KOPT-K1 (cell line): ENCODE data around the gene TJAP1.
"Not testable (repeated sequence)": the region's sequence is repeated elsewhere in the genome, so short reads cannot be mapped to it uniquely, and the experiment has no call there.

Source experiments
- H3K27ac ChIP-seq: fragments of 200-600 bp; sonication (generic); 2 replicates; pipeline ENCODE4 v1.5.1; 2016; ENCODE audit warnings: antibody characterized with exemption, mild to moderate bottlenecking, low read depth, low read length; ENCODE audit not compliant: poor library complexity, severe bottlenecking
- H3K36me3 ChIP-seq: fragments of 200-600 bp; sonication (generic); 2 replicates; pipeline ENCODE4 v1.5.1; 2017; ENCODE audit warnings: antibody characterized with exemption, mild to moderate bottlenecking, low read length, moderate library complexity; ENCODE audit not compliant: insufficient read depth
- H3K9me3 ChIP-seq: fragments of 200-600 bp; sonication (generic); 2 replicates; pipeline ENCODE4 v1.5.1; 2017; ENCODE audit warnings: antibody characterized with exemption, low read length, mild to moderate bottlenecking; ENCODE audit not compliant: insufficient read depth, poor library complexity, severe bottlenecking

TJAP1 gene

DNA sequence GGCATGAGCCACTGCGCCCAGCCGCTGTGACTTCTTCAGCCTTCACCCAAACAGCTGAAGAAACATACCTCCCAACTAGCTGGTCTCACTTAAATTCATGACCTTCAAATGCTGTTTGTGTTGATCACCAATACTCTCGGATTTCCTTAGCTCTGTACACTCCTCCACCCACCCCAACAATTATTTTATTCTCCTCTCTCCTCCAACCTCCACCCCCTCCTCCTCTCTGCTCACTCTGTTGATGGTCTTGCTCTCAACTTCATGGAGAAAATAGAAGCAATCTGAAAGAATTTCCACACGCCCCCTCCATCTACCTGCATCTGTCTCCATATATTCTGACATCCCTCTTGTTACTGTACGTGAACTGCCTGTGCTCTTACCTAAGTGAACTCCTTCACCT, 15.4 kb upstream of the TJAP1 start:
- Histone ChIP-seq H3K36me3 (no peaks in the 10 kb centered on the region), H3K9me3 (no peaks in the 10 kb centered on the region), H3K27ac (no peak overlapping the region)

DNA sequence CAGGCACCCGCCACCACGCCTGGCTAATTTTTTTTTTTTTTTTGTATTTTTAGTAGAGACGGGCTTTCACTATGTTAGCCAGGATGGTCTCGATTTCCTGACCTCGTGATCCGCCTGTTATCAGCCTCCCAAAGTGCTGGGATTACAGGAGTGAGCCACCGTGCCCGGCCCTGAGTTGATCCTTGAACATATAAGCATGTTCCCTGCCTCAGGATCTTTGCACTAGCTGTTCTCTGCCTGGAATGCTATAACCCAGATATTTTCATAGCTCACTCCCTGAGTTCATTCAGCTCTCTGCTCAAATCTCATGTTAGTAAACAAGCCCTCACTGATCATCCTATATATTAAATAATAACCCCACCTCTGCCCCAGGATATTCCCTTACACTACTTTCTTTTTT, 13.0 kb upstream of the TJAP1 start:
- Histone ChIP-seq H3K9me3 (no peaks in the 10 kb centered on the region), H3K36me3 (no peaks in the 10 kb centered on the region), H3K27ac (no peak overlapping the region)

DNA sequence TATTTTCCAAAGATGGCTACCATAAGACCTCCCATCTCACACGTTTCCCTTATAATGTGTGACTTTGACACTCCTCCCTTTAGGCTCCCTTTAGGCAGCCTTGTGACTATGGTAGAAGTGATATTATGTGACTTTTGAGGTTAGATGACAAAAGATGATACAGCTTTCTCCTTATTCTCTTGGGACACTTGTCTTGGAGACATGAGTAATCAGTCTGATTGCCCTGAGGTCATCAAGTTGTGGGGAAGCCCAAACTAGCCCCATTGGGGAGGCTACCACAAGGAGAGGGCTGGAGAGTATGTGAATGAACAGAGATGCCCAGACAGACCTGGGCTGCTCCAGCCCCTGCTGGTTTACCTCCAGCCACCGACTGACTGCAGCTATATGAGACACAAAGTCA, 11.4 kb upstream of the TJAP1 start:
- Histone ChIP-seq H3K36me3 (no peaks in the 10 kb centered on the region), H3K27ac (no peak overlapping the region), H3K9me3 (no peaks in the 10 kb centered on the region)

DNA sequence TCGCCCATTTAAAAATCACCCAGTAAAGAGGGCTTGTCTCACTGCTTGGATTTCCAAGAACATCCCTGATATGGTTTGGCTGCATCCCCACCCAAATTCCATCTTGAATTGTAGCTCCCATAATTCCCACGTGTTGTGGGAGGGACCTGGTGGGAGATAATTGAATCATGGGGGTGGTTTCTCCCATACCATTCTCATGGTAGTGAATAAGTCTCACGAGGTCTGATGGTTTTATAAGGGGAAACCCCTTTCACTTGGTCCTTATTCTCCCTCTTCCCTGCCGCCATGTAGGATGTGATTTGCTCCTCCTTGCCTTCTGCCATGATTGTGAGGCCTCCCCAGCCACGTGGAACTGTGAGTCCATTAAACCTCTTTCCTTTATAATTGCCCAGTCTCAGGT, 10.1 kb upstream of the TJAP1 start:
- not testable (repeated sequence) for H3K27ac ChIP-seq, H3K36me3 ChIP-seq, H3K9me3 ChIP-seq

DNA sequence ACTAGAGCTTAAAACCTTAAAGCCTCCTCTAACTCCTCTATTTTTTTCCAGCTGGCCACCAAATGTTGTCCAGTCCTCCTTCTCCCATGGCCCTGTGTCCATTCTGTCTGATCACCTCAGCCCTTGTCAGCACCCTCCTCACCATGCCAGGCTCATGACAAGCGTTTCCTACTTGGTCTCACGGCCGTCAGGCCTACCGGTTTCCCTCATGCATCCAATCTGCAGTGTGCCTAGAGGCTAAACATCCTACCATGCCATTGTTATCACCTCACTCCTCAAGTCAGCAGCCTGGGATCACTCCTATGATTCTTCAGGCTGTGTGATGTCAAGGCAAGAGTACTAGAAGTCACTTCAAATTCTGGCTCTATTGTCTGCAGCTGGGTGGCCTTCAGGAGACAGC, 9.6 kb upstream of the TJAP1 start:
- Histone ChIP-seq H3K36me3 (no peaks in the 10 kb centered on the region), H3K9me3 (no peaks in the 10 kb centered on the region), H3K27ac (no peak overlapping the region)

DNA sequence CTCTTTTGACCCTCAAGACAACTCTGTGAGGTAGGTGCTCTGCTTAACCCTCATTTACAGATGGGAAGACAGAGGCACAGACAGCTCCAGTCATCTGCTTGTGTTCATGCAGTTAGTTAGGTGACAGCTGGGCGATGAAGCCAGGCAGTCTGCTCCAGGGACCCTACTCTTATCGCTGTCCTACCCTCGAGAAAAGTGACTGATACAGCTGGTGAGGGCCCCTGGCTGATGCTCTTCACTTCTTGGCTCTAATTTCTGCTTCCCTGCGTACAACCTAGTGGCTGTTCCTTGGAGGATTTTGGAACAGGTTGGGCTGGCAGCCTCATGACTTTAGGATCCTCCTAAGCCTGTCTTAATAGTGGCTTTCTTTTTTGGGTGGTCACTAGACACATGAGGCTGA, 9.1 kb upstream of the TJAP1 start:
- Histone ChIP-seq H3K36me3 (no peaks in the 10 kb centered on the region), H3K27ac (no peak overlapping the region), H3K9me3 (no peaks in the 10 kb centered on the region)

DNA sequence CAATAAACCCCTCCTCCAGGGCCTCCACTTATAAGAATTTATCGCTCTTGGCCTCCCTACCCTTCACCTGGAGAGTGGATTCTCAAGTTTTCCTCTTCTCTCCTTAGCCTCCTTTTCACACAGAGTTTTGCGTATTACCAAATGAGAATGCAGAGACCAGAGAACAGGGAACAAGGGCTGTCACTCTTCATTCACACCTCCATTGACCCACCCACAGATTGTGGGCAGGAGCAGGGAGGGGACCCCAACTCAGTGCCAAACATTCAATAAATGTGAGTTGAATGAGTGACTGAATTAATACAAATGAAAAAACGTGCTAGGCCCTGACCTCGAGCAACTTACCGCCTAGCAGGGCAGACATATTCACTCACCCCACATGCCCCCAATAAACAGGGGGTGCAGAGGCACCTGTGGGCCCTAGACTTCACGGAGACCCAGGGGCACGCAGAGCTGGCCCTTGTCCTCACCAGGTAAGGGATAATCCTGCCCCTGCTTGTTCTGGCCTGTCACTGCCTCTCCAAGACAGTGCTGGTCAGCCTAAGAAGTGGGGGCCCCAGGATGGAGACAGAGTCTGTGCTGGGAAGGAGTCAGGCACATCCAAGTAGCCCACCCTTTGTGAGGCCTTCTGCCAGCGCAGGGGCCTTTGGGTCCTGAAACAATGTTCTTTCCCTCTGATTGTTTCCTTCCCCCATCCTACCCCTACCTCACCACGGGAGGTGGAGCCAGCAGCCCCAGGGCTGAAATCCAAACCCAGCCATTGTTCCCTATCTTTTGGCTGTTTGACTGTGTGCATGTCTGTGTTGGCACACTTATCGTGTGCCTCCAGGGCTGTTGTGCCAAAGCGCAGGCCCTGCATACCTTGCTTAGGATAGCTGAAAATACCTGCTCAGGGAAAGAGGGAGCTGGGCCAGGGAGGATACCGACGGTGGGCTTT, 8.4 kb upstream of the TJAP1 start:
- H3K36me3 ChIP-seq = no peaks in the 10 kb centered on the region
- H3K9me3 ChIP-seq = no peaks in the 10 kb centered on the region
- H3K27ac ChIP-seq = no peak overlapping the region

DNA sequence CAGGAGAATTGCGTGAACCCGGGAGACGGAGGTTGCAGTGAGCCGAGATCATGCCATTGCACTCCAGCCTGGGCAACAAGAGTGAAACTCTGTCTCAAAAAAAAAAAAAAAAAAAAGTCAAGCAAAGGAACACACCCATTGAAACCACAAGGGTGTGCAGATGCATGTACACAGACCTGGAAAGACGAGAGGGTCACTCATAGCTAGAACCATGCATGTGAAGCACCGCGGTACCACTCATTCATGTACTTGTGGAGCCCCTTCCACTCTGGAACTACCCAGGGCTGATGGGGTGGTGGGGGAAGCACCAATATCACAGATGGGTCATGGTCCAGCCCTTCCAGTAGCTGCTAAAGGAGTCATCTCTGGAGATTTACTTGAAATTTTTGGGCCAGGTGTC, 7.4 kb upstream of the TJAP1 start:
- Histone ChIP-seq H3K36me3 (no peaks in the 10 kb centered on the region), H3K9me3 (no peaks in the 10 kb centered on the region), H3K27ac (no peak overlapping the region)

DNA sequence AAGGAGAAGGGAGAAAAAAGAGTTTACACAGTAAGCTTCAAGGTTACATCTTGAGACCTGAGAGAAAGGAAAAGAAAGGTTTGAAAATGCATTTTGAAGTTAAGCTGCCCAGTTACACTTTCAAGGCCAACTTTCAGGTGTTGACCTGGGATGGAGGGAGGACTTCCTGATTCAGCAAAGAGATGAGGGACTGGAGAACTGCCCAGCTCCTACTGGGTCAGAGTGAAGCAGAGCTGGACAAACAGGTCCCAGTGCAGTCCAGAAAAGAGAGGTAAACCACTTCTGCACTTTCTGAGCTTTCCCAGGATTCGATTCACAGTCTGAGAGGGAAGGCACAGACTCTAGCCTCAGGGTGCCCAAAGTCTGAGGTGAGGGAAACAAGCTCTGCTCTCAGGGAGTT, 6.0 kb upstream of the TJAP1 start:
- Histone ChIP-seq H3K27ac (no peak overlapping the region), H3K36me3 (no peaks in the 10 kb centered on the region), H3K9me3 (no peaks in the 10 kb centered on the region)

DNA sequence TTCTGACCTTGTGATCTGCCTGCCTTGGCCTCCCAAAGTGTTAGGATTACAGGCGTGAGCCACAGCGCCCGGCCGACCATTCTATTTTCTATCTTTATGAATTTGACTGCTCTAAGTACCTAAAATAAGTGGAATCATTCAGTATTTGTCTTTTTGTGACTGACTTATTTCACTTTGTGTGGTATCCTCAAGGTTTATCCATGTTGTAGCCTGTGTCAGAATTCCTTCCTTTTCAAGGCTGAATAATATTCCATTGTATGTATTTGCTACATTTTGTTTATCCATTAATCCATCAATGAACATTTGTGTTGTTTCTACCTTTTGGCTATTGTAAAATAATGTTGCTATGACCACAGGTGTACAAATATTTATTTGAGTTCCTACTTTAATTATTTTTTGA, 4.9 kb upstream of the TJAP1 start:
- Histone ChIP-seq H3K9me3 (no peaks in the 10 kb centered on the region), H3K36me3 (no peaks in the 10 kb centered on the region)

DNA sequence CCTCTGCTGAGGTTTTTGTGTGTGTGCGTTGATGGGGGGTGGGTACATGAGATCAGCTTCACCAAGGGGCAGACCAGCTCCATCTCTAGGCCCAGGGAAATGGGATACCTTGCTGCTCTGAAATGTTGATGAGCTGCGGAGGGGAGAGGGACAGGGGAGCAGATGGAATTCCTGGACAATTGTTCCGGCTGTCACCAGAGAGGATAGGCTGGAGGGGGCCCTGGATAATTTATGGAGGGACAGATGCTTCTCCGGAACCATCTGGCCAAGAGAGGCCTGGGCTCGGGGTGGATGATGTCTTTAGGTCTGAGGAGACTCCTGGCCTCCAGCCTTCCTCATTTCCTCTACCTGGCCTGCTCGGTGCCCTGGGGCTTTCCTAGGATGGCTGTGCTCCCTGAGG, 1.9 kb upstream of the TJAP1 start:
- Histone ChIP-seq H3K9me3 (no peaks in the 10 kb centered on the region), H3K27ac (no peak overlapping the region), H3K36me3 (no peaks in the 10 kb centered on the region)

More for the DNA sequence above, 4.9 kb upstream of the TJAP1 start:
- H3K27ac ChIP-seq = no peak overlapping the region

DNA sequence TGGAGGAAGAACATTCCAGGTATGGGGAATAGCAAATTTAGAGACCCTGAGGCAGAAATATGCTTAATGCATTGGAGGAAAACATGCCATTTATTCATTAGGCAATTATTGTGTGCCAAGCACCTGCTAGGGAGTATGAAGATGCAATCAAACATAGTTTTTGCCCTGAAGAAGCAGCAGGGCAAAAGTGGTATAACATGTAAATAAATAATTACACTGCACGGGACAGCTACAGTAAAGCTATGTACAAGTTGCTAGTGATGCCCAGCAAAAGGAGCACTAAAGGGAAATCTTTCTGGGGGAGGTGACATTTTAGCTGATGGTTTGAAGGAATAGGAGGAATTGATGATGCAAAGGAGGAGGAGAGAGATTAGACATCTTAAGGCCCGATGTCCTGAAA, 624 bp upstream of the TJAP1 start:
- no peaks in the 10 kb centered on the region for H3K9me3 ChIP-seq
- peak overlapping the region; percentile 65 for H3K27ac ChIP-seq
- no peaks in the 10 kb centered on the region for H3K36me3 ChIP-seq

DNA sequence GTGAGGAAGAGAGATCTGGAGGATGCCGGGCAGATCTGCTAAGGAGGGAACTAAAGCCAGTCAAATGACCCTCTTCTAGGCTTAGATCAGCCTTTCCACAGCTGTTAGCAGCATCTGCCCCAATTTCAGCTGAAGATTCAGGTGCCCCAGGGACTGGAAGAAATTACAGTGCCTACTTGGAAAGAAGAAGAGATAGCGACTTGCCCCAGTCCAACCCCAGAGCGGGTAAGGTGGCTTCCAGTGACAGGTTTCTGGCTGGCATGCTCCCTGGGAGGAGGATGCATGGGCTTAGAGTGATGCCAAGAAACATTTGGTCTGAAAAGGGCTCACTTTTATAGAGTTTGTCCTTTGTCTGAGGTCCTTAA, 620 bp downstream of the TJAP1 start:
- no peaks in the 10 kb centered on the region for H3K9me3 ChIP-seq
- peak overlapping the region; percentile 65 for H3K27ac ChIP-seq

DNA sequence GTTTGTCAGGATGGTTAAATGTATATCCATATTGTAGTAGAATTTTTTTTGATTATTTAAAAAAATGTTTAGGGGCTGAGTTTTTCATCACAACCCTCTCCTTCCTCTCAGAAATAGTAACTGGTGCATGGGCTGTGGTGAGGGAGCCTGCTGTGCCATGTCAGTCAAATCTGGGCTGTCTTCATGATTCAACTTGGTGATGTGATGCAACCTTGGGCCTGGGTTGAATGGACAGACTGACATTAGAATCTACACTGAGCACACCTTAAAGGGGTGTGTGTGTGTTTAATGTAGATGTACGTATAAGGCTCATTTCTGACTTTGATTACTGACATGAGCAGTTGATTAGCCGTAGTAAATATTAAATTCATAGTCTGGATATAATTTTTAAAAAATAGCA, 3.7 kb downstream of the TJAP1 start:
- H3K9me3 ChIP-seq = no peaks in the 10 kb centered on the region

More for the DNA sequence above, 620 bp downstream of the TJAP1 start:
- H3K36me3 ChIP-seq = no peaks in the 10 kb centered on the region

DNA sequence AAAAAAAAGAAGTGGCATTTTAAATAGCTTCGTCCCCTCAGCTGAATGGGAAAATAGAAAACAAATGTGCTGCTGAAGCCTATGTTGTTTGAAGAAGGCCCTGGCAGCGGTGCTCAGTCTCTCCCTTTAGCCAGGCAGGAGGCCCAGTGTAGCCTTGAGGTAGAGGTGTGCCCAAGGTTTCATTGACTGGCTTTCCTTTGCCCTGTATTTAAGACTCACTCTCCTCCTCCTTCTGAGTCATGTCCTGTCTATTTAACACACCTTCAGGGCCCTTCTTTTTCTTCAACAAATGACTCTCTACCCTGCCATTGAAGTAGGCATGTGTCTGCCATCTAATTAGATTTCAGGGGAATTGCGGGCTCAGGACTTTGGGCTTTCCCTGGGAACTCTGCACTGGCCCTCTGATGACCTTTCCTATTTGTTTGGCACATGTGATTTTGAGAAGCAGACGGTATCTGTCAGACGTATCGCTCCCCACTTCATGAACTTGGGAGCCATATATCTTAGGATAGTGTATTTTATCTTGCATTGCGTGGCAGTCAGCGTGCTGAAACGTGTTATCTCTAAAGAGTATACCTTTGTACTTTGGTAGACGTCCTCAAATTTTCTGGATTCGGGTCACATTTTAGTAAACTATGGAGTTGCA, 4.3 kb downstream of the TJAP1 start:
- Histone ChIP-seq H3K27ac (no peak overlapping the region), H3K36me3 (no peaks in the 10 kb centered on the region), H3K9me3 (no peaks in the 10 kb centered on the region)

More for the DNA sequence above, 3.7 kb downstream of the TJAP1 start:
- no peaks in the 10 kb centered on the region for H3K36me3 ChIP-seq
- H3K27ac ChIP-seq = no peak overlapping the region
